Stimulated activated CD4-positive, alpha-beta T cell treated with anti-CD3 and anti-CD28 coated beads, Interleukin-4, amount 100 ng/mL, for 1 hour (primary cell): Measurements from ENCODE around the gene UBD.
A peak's percentile ranks its signal among the peaks of the same experiment; 100 is the strongest.

Source experiments
- DNase-seq: peaks from one replicate; pipeline ENCODE4 v3.0.0-alpha.2; 2020

Gene UBD

DNA sequence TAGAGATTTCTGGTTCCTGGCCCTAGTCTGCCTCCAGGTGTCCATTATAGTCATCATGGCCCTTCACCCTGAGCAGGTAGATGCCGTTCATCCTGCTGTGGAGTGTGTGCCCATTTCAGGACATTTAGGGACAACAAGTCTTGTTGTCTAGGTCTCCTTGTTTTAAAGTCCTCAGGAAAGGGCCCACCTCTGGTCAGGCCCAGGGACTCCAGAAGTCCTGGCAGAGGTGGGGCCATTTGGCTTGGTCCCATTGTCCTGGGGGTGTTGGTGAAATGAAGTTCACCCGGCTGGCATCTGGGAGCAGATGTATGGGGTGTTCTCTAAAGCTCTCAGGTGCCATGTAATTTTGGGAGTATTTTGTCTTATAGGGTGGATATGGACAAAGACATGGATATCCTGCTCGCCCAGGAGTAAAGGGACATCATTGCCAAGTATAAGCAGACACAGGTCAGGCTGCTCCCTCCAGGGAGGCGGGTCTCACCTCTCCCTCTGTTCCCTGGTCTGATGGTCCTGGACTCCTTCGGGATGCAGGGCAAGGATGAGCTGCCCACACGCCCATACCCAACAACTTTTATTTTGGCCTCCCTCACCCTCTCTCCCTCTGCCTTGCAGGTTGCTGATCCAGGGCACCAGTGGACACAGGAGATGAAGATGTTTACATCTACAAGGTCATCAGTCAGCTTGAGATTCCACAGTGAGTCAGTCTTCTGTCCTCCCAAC, 40.1 kb downstream of the UBD start:
- DNase-seq = no peak

GRCh38 chr6:29517728-29518440, 41.6 kb downstream of the UBD start:
- DNase-seq = no peak

- no peak for DNase-seq
These were observed 42.3 kb downstream of the UBD start for GRCh38 chr6:29517245-29517644.

DNA sequence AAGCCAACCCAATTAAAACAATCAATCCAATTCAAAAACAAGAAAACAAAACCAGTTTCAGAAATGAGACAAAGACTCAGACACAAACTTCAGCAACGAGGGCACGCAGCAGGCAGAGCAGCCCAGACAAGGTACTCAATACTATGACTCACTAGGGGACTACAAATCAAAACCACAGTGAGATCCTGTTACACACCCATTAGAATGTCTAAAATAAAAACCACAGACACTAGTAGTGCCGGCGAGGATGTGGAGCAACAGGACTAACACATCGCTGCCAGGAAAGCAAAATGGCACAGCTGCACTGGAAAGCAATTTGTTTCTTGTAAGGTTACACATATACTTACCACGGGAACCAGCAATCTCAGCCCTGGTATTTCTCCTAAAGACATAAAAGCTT, 43.4 kb downstream of the UBD start:
- peak; percentile 18 for DNase-seq

GRCh38 chr6:29510746-29511300, 48.7 kb downstream of the UBD start:
- no peak for DNase-seq

- DNase-seq = no peak
These were observed 49.3 kb downstream of the UBD start for GRCh38 chr6:29510202-29510601.

DNA sequence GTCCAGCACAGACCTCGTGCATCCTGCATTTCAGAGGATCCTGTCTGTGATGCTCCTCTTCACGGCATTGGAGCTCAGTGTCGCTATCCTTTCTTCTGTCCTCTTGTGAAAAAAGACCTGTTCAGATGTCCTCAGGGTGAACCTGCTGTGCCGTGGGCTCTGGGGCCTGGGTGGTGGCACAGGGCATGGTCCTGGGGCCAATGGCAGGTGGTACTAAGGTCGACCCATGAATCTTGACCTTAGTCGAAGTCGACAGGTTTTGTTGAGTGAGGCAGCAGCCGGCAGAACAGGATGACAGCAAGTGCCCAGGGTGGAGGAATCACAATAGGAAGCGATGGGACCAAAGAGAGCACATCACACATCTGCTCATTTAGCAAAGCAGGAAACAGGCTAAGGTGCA, 49.8 kb downstream of the UBD start:
- DNase-seq = no peak

DNA sequence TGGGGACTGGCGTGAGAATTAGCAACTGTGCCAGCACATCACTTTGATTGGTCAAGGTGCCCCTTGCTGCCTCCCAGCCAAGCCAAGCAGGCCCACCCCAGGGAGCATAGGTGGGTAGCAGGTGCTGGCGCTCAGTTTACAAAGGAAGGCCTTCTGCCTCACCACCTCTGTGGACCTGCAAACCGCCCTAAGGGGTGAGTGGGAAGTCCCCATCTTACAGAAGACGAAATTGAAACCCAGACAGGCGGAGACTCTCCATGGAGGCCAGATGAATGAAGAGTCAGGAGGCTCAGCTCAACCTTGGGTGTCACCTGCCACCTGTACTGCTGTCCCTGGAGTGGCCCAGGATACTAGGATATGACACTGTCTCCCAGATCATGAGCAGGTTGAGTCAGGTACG, 50.3 kb downstream of the UBD start:
- no peak for DNase-seq

GRCh38 chr6:29507319-29507718, 52.2 kb downstream of the UBD start:
- no peak for DNase-seq

- DNase-seq = no peak
These were observed 53.0 kb downstream of the UBD start for GRCh38 chr6:29506446-29507067.

GRCh38 chr6:29505808-29506207, 53.7 kb downstream of the UBD start:
- DNase-seq = no peak
